IPS-15b (cell line): ENCODE results near the gene LRRC8E.

Source experiments
- H3K27me3 ChIP-seq: one replicate; pipeline ENCODE4 v1.6.1; 2013; ENCODE audit warnings: low read length; ENCODE audit not compliant: control insufficient read depth, insufficient read depth
- H3K36me3 ChIP-seq: one replicate; pipeline ENCODE4 v1.6.1; 2013; ENCODE audit warnings: low read length; ENCODE audit not compliant: control insufficient read depth, insufficient read depth
- H3K4me1 ChIP-seq: one replicate; pipeline ENCODE4 v1.6.1; 2013; ENCODE audit warnings: mild to moderate bottlenecking, low read length; ENCODE audit not compliant: control insufficient read depth, insufficient read depth
- H3K4me3 ChIP-seq: one replicate; pipeline ENCODE4 v1.5.1; 2013; ENCODE audit warnings: low read depth, low read length
- H3K9ac ChIP-seq: one replicate; pipeline ENCODE4 v1.6.1; 2013; ENCODE audit warnings: low read depth, mild to moderate bottlenecking, low read length
- H3K9me3 ChIP-seq: one replicate; pipeline ENCODE4 v1.6.1; 2013; ENCODE audit warnings: mild to moderate bottlenecking, low read length; ENCODE audit not compliant: control insufficient read depth, insufficient read depth

LRRC8E gene

GRCh38 chr19:7871437-7872305 lies 16.6 kb upstream of the LRRC8E start:
- Histone ChIP-seq H3K4me1 (peaks cover 6% of the 10 kb centered on the region), H3K36me3 (no peaks in the 10 kb centered on the region)

GRCh38 chr19:7872306-7873204 lies 15.8 kb upstream of the LRRC8E start:
- Histone ChIP-seq H3K4me1 (peaks cover 6% of the 10 kb centered on the region), H3K4me3 (peak overlapping the region; percentile 79), H3K27me3 (peaks cover 20% of the 10 kb centered on the region), H3K36me3 (no peaks in the 10 kb centered on the region), H3K9ac (no peak overlapping the region), H3K9me3 (no peaks in the 10 kb centered on the region)

More at GRCh38 chr19:7871437-7872305, 16.6 kb upstream of the LRRC8E start:
- H3K27me3 ChIP-seq: peaks cover 29% of the 10 kb centered on the region
- H3K9ac ChIP-seq: no peak overlapping the region
- H3K9me3 ChIP-seq: no peaks in the 10 kb centered on the region
- H3K4me3 ChIP-seq: peak overlapping the region; percentile 56

- no peak overlapping the region for H3K9ac ChIP-seq
- peaks cover 6% of the 10 kb centered on the region for H3K4me1 ChIP-seq
- peaks cover 17% of the 10 kb centered on the region for H3K27me3 ChIP-seq
- peak overlapping the region; percentile 79 for H3K4me3 ChIP-seq
- H3K36me3 ChIP-seq: no peaks in the 10 kb centered on the region
- no peaks in the 10 kb centered on the region for H3K9me3 ChIP-seq
Measured at GRCh38 chr19:7873304-7874075, 14.8 kb upstream of the LRRC8E start.

- H3K4me1 ChIP-seq: peaks cover 6% of the 10 kb centered on the region
- H3K4me3 ChIP-seq: peak within 1 kb of the TSS; percentile 79
- no peaks in the 10 kb centered on the region for H3K9me3 ChIP-seq
- H3K27me3 ChIP-seq: peaks cover 17% of the 10 kb centered on the region
- no peaks in the 10 kb centered on the region for H3K36me3 ChIP-seq
- no peak within 1 kb of the TSS for H3K9ac ChIP-seq
Measured at GRCh38 chr19:7874076-7874896, 14.0 kb upstream of the LRRC8E start, which contains the start of gene PRR36. Gene PRR36, minus strand, starts transcription at chr19:7874390. Its CDS starts 701 bp downstream, at chr19:7873689.

- Histone ChIP-seq H3K27me3 (peaks cover 17% of the 10 kb centered on the region), H3K36me3 (no peaks in the 10 kb centered on the region), H3K4me3 (peak overlapping the region; percentile 79), H3K4me1 (peaks cover 6% of the 10 kb centered on the region), H3K9me3 (no peaks in the 10 kb centered on the region), H3K9ac (no peak overlapping the region)
Measured at GRCh38 chr19:7874897-7875273, 13.4 kb upstream of the LRRC8E start.

GRCh38 chr19:7877249-7877836 lies 11.0 kb upstream of the LRRC8E start:
- no peaks in the 10 kb centered on the region for H3K36me3 ChIP-seq
- H3K4me1 ChIP-seq: peaks cover 4% of the 10 kb centered on the region
- H3K9me3 ChIP-seq: no peaks in the 10 kb centered on the region
- H3K4me3 ChIP-seq: no peak overlapping the region
- H3K9ac ChIP-seq: no peak overlapping the region
- peaks cover 17% of the 10 kb centered on the region for H3K27me3 ChIP-seq

GRCh38 chr19:7879111-7879807 lies 9.1 kb upstream of the LRRC8E start:
- Histone ChIP-seq H3K27me3 (peaks cover 6% of the 10 kb centered on the region), H3K4me1 (no peaks in the 10 kb centered on the region), H3K4me3 (no peak overlapping the region), H3K9ac (no peak overlapping the region), H3K36me3 (no peaks in the 10 kb centered on the region), H3K9me3 (no peaks in the 10 kb centered on the region)

GRCh38 chr19:7879836-7880235 lies 8.5 kb upstream of the LRRC8E start:
- no peaks in the 10 kb centered on the region for H3K4me1 ChIP-seq
- H3K27me3 ChIP-seq: peaks cover 6% of the 10 kb centered on the region
- H3K36me3 ChIP-seq: no peaks in the 10 kb centered on the region
- H3K9ac ChIP-seq: no peak overlapping the region
- H3K4me3 ChIP-seq: no peak overlapping the region
- H3K9me3 ChIP-seq: no peaks in the 10 kb centered on the region

GRCh38 chr19:7881910-7882309 lies 6.4 kb upstream of the LRRC8E start:
- no peaks in the 10 kb centered on the region for H3K4me1 ChIP-seq
- H3K9me3 ChIP-seq: no peaks in the 10 kb centered on the region
- no peak overlapping the region for H3K9ac ChIP-seq
- H3K4me3 ChIP-seq: no peak overlapping the region
- H3K27me3 ChIP-seq: no peaks in the 10 kb centered on the region
- no peaks in the 10 kb centered on the region for H3K36me3 ChIP-seq

GRCh38 chr19:7883105-7883504 lies 5.2 kb upstream of the LRRC8E start:
- H3K9ac ChIP-seq: no peak overlapping the region

More at GRCh38 chr19:7883105-7883504, 5.2 kb upstream of the LRRC8E start:
- Histone ChIP-seq H3K36me3 (no peaks in the 10 kb centered on the region), H3K9me3 (no peaks in the 10 kb centered on the region), H3K4me1 (peaks cover 4% of the 10 kb centered on the region), H3K27me3 (no peaks in the 10 kb centered on the region), H3K4me3 (no peak overlapping the region)
